ENCODE data around the gene REPIN1.

REPIN1 gene

DNA sequence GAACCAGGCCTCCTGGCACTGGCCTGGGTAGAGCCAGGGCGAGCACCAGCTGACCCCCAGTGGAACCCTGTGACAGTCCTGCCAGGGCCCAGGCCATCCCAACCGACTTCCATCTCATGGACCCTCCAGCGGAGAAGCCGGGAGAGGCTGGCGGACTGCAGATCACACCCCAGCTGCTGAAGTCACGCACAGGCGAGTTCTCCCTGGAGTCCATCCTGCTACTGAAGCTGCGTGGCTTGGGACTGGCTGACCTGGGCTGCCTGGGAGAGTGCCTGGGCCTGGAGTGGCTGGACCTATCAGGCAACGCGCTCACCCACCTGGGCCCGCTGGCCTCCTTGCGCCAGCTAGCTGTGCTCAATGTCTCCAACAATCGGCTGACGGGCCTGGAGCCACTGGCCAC lies 31.9 kb upstream of the REPIN1 start:
- no peak overlapping the region for H3K4me3 ChIP-seq (ENCODE audit: control insufficient read depth, low read depth, low read length)
- DNase-seq (ENCODE audit: low read depth), result no peak
- TF ChIP-seq, protein P1, sequence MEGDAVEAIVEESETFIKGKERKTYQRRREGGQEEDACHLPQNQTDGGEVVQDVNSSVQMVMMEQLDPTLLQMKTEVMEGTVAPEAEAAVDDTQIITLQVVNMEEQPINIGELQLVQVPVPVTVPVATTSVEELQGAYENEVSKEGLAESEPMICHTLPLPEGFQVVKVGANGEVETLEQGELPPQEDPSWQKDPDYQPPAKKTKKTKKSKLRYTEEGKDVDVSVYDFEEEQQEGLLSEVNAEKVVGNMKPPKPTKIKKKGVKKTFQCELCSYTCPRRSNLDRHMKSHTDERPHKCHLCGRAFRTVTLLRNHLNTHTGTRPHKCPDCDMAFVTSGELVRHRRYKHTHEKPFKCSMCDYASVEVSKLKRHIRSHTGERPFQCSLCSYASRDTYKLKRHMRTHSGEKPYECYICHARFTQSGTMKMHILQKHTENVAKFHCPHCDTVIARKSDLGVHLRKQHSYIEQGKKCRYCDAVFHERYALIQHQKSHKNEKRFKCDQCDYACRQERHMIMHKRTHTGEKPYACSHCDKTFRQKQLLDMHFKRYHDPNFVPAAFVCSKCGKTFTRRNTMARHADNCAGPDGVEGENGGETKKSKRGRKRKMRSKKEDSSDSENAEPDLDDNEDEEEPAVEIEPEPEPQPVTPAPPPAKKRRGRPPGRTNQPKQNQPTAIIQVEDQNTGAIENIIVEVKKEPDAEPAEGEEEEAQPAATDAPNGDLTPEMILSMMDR (IDR thresholded peaks at IDR 0.05; ENCODE audit: control insufficient read depth, insufficient read depth, low read depth, low read length, missing control alignments), result no peak

DNA sequence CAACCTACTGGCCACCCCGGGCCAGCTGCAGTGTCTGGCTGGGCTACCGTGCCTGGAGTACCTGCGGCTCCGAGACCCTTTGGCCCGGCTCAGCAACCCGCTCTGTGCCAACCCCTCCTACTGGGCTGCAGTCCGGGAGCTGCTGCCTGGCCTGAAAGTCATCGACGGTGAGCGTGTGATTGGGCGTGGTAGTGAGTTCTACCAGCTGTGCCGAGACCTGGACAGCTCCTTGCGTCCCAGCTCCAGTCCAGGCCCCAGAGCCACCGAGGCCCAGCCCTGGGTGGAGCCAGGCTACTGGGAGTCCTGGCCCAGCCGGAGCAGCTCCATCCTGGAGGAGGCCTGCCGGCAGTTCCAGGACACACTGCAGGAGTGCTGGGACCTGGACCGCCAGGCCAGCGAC lies 31.4 kb upstream of the REPIN1 start:
- TF ChIP-seq, protein P1 (IDR thresholded peaks at IDR 0.05; ENCODE audit: control insufficient read depth, insufficient read depth, low read depth, low read length, missing control alignments), result no peak
- DNase-seq (ENCODE audit: low read depth), result no peak
- no peak overlapping the region for H3K4me3 ChIP-seq (ENCODE audit: control insufficient read depth, low read depth, low read length)

DNA sequence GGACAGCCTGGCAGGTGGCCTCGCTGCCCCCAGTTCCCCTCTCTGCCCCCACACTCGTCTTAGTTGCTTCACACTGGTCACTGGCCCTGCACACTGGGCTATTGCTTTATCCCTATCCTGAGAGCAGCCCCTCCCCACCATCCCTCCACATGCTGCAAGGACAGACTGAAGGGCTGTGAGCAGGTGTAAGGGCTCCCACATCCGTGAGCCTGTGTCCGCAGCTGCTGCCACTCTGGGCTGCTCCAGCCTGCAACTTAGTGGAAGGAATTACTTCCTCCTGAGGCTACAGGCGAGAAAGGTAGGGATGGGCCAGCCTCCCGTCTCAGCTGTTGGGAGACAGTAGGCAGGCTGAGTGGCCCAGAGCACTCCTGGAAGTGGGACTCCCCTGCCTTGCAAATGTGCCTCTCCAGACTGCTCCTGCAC lies 31.0 kb upstream of the REPIN1 start:
- no peak for DNase-seq (ENCODE audit: low read depth)
- H3K4me3 ChIP-seq (ENCODE audit: control insufficient read depth, low read depth, low read length), result no peak overlapping the region
- TF ChIP-seq, protein P1 (IDR thresholded peaks at IDR 0.05; ENCODE audit: control insufficient read depth, insufficient read depth, low read depth, low read length, missing control alignments), result no peak

DNA sequence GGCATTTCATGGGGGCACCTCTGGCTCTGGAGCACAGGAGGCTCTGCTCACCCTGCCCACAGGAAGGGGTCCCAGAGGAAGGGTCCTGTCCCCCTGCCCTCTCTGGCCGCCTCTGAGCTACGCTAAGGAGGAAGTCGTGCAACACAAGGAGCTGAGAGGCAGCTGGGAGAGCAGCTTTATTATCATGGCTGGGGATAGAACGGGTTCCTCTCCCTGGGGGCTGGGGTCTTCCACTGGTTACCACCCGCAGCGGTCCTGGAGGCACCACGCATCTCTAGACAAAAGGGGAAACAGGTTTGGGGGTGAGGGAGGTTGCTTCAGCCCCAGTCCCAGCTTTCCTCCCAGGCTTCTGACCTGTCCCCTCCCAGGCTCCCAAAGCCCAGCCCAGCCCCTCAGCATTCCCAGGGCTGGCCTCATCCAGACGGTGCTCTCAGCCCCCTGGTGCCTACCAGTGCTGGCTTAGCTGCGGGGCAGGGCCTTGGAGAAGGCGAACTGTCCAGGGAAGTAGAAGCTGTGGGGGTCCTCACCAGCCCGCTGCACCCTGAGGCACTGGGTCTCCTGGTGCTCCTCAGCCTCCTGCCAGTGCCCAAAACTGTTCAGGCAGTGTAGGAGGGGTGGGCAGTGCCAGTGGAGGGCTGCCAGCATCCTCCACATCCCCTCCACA lies 30.3 kb upstream of the REPIN1 start:
- DNase-seq (ENCODE audit: low read depth), result no peak
- H3K4me3 ChIP-seq (ENCODE audit: control insufficient read depth, low read depth, low read length), result no peak overlapping the region
- TF ChIP-seq, protein P1 (IDR thresholded peaks at IDR 0.05; ENCODE audit: control insufficient read depth, insufficient read depth, low read depth, low read length, missing control alignments), result no peak

DNA sequence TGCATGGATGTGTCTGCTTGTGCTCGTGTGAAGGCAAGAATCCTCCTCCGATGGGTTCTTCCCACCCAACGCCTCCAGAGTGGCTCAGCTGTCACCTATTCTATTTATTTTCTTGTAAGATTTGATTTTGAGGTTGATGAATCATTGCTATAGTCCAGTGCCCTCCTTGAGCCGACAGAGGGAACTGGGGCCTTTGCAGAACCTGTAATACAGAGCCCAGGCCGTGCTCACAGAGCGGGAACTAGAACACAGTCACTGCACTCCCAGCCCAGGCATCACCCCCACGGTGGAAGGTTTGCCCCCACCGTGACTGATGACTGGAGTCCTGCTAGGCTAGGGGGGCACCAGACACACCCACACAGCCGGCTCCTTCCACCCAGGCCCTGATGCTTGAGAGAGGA lies 29.2 kb upstream of the REPIN1 start:
- H3K4me3 ChIP-seq (ENCODE audit: control insufficient read depth, low read depth, low read length), result no peak overlapping the region
- DNase-seq (ENCODE audit: low read depth), result no peak
- TF ChIP-seq, protein P1 (IDR thresholded peaks at IDR 0.05; ENCODE audit: control insufficient read depth, insufficient read depth, low read depth, low read length, missing control alignments), result no peak

DNA sequence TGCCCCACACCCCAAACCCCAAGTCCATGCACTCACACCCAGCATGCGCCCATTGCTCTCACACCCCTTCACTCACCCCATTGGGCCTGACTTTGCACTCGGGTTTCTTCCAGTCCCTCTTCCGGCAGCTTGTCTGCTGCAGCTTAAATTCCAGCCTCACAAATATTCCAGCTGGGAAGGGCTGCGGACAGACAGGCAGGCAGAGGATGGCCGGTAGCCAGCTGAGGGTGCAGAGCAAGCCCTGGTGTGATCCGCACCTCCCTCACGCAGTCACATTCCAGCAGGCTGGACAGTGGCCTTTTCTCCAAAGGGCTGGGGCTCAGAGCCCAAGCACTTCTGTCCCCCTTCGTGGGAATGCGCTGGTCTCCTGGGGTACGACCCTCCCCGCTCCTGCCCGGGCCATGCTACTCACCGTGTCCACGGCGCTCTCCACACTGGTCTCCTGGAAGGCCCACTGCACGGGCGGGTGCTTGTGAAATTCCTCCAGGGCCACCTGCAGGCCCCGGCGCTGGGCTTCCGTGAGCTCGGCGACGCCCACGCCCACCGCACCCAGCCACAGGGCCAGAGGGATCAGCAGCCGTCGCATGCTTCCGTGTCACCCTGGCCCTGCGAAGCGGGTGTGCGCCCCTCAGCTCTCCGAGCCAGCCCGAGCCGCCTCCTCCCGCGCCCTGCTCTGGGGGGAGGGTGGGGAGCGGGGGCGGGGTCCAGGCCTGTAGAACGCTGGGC lies 28.4 kb upstream of the REPIN1 start:
- no peak overlapping the region for H3K4me3 ChIP-seq (ENCODE audit: control insufficient read depth, low read depth, low read length)
- TF ChIP-seq, protein P1 (IDR thresholded peaks at IDR 0.05; ENCODE audit: control insufficient read depth, insufficient read depth, low read depth, low read length, missing control alignments), result no peak
- no peak for DNase-seq (ENCODE audit: low read depth)
